GM21423 (cell line): ENCODE results near the gene RASGRP1.
"Not testable (repeated sequence)": the region's sequence is repeated elsewhere in the genome, so short reads cannot be mapped to it uniquely, and the experiment has no call there.

Source experiments
- ATAC-seq: cut with Tn5 transposase; IDR thresholded peaks from one replicate; pipeline ENCODE4 v1.9.1; 2021; ENCODE audit warnings: mild to moderate bottlenecking, moderate library complexity; ENCODE audit not compliant: unreplicated experiment

RASGRP1 gene

GRCh38 chr15:38564557-38565286 is at the start of gene RASGRP1:
TSS of gene RASGRP1 (minus strand) at chr15:38564814. CDS start at chr15:38564628, 186 bp downstream.
- peak; percentile 78 for ATAC-seq

DNA sequence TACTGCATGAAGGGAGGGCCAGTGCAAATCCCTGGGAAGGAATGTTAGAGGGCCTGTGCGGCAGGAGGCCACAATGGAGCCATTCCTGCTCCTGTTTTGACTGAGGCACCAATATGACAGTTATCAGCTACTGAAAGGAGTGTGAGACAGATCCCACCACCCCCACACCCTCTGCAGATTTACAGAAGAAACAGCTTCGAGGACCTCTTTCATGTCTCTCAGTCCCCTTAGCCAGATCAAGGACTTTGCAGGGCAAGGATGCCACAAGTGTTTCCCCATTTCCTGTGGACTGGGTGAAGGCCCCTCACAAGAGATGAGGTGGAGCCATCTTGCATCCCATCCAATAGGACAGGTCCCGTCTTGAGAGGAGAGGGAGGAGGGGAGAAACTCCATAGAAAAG is 48.5 kb upstream of the RASGRP1 start:
- no peak for ATAC-seq

- ATAC-seq: no peak
Observed at GRCh38 chr15:38612159-38612863, 47.7 kb upstream of the RASGRP1 start.

DNA sequence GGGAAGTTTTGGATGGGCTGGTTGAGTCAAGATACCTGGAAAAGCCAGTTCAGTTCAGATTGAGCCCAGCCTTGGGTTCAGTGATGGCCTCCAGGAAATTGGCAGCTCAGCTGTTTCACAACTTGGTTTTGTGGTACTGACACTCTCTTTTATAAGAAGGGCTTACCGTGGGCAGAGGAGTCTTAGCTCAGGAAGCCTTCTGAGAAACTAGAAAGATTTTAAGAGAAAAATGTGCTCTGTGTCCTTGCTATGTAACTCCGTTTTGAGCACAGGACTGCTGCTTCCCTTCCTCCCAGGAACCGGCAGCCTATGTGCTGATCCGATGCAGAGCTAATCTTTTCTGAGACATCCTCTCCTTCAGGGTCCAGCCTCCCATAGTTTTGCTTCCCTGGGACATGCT is 46.6 kb upstream of the RASGRP1 start:
- no peak for ATAC-seq

DNA sequence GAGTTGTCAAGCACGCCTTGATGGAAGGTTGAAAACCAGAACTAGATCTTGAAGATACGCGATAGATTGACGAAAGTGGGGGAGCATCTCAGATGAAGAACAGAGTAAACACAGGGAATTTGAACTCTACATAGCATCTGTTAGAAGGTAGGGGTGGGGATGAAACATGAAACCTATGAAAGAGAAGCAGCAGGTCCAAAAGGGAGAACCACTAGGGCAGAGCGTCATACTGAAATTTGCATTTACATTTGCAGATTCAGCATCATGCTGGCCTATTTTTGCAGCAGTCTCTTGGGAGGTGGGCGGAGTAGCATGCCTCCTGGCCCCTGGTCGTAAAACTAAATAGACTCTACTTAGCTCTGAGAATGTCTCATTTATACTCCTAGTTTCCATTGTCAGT is 46.1 kb upstream of the RASGRP1 start:
- ATAC-seq: no peak

DNA sequence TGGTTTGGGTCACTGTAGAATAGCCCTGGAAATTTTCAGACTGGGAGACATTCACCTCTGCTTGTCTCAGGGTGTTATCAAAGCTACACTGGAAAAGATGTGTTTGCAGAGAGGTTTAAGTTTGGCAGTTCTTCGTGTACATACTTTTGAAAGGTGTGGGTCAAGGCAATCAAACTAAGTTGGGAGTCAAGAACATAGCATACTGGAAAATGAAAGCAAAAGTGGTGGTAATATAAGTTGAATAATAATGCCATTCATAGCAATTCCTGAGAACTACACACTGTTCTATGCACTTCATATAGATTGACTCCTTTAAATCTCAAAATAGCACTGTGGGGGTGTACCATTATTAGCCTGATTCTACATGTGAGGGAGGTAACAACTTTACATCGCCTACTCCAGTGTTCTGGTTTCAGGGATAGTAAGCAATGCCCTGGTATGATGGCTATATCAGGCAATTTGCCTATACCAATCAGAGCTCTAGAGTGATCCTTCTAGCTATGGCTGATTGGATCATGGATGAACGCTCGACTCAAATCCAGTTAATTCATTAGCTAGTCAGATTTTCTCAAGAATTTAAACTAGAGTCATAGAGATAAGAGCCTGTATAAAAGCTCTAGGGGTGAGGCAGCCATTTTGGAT is 44.6 kb upstream of the RASGRP1 start:
- ATAC-seq: no peak

DNA sequence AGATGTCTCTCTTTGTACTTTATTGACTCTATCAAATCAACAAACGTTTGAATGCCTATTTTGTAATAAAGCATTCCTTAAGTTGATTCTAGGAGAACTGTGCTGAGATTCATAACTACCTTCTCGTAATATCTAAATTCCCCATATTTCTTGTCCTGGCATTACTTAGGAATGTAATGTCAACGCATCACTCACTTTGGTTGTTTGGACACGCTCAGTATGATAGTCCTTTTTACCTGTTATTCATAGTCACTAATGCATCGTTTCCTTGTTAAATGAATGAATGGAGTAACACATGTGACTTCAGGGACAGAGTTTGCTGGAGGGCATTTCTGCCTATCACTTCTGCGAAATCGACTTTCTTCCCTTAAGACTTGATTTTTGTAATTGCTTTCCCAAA is 44.1 kb upstream of the RASGRP1 start:
- ATAC-seq: no peak

DNA sequence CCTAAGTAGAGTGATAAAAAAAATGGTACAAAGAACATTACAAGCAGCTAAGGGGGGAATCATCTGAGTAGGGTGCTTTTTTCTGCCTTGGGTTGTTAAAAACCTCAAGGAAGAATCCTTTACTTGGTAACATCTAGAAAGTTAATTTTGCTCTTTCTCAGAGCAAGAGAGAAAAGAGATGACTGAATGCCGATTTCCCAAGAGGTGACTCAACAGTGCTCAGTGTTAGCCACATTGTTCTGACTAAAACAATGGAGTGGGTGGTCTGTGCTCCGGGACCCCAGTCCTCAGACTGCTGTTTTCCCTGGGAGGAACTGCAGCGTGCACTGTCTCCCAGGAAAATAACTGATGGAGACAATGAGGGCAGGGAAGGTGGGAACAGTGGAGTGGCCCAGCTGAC is 41.1 kb upstream of the RASGRP1 start:
- no peak for ATAC-seq

- ATAC-seq: no peak
Observed at GRCh38 chr15:38603672-38604071, 39.1 kb upstream of the RASGRP1 start.

GRCh38 chr15:38602910-38603670 is 38.5 kb upstream of the RASGRP1 start:
- ATAC-seq: no peak

GRCh38 chr15:38600236-38600635 is 35.6 kb upstream of the RASGRP1 start:
- ATAC-seq: no peak

- ATAC-seq: no peak
Observed at GRCh38 chr15:38598749-38599148, 34.1 kb upstream of the RASGRP1 start.

DNA sequence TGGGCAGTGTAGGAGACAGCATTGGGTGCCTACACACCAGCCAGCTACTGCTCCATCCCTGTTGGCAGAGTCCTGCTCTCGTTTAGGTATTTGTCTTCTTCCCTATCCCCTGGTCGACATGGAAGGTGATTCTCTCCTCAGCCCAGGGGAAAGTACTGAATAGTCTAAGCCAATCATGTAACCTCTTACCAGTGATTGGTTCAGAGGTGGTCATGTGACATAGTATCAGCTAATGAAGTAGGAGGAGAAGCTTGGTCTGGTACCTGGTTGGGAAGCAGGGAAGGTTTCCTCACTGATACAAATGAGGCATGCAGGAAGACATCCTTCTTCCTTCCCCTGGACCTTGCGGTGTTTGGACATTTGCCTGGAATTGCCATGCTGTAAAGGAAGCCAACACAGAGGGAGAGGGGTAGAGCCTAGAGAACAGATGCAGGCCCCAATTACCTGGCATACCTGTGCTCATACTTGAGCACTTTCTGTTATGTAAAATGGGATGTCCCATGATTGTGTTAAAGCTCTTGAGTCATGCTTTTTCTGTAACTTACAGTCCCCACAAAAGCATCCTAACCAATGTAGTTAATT is 32.7 kb upstream of the RASGRP1 start:
- no peak for ATAC-seq

GRCh38 chr15:38593524-38593923 is 28.9 kb upstream of the RASGRP1 start:
- no peak for ATAC-seq

- ATAC-seq: no peak
Observed at GRCh38 chr15:38589502-38589901, 24.9 kb upstream of the RASGRP1 start.

- no peak for ATAC-seq
Observed at GRCh38 chr15:38588672-38589071, 24.1 kb upstream of the RASGRP1 start.

GRCh38 chr15:38587214-38587613 is 22.6 kb upstream of the RASGRP1 start:
- ATAC-seq: no peak

DNA sequence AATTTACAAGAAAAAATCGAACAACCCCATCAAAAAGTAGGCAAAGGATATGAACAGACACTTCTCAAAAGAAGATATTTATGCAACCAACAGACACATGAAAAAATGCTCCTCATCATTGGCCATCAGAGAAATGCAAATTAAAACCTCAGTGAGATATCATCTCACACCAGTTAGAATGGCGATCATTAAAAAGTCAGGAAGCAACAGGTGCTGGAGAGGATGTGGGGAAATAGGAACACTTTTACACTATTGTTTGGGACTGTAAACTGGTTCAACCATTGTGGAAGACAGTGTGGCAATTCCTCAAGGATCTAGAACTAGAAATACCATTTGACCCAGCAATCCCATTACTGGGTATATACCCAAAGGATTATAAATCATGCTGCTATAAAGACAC is 21.4 kb upstream of the RASGRP1 start:
- not testable (repeated sequence) for ATAC-seq

DNA sequence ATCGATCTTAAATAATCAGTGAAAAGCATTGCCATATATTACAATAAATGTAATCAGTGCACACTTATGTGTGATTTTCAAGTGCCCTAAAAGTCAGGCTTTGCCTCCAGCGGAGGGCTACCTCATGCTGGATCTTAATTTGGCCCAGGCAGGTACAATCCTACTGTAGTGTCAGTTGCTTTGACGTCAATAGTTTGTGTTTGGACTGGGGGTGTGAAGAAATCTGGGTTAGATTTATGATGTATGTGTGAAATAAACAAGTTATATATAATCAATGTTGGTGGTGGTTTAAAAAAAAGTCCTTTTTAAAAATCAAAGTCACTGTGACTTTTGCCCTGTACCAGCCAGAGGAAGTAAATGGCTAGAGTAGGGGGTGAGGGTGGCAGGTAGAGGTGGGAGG is 14.0 kb upstream of the RASGRP1 start:
- no peak for ATAC-seq

- no peak for ATAC-seq
Observed at GRCh38 chr15:38577424-38577987, 12.9 kb upstream of the RASGRP1 start.

DNA sequence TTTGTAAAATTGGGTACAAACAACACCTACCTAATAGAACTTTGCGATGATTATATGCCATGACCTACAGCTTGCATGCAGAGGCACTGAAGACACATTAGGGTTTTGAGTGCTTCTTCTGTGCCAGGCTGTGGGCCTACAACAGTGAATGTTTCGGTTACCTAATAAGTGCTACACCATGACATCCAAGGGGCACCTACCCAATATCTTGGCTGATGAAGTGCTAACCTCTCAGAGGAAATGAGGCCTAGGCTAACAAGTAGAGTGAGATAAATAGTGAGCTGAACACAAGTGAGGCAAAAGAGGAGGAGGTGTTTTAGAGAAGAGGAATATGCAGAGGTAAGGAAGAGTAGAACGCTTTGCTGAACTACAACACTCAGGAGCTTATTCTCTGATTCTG is 12.2 kb upstream of the RASGRP1 start:
- ATAC-seq: no peak
